Ascending aorta (tissue), 2 donors: ENCODE data around the gene LRRC61. TPM values are rescaled to one million over a fixed set of nuclear protein-coding genes. Genes with fewer than 3 reads are reported as not detected.

Experiments
- DNase-seq, 2 donors: peaks; one replicate each; pipeline ENCODE4 v3.0.0-alpha.2; 2019; ENCODE audit warnings: low spot score in 2 of 2
- H3K27ac ChIP-seq, 2 donors: fragments of 200-600 bp; sonication (generic); one replicate each; pipeline ENCODE4 v1.5.1; 2016 to 2017; ENCODE audit warnings: mild to moderate bottlenecking in 1 of 2
- H3K27me3 ChIP-seq: fragments of 200-600 bp; sonication (generic); one replicate; pipeline ENCODE4 v1.5.1; 2017
- H3K36me3 ChIP-seq, 2 donors: fragments of 200-600 bp; sonication (generic); one replicate each; pipeline ENCODE4 v1.5.1; 2016
- H3K4me1 ChIP-seq, 2 donors: fragments of 200-600 bp; sonication (generic); one replicate each; pipeline ENCODE4 v1.5.1; 2016 to 2017; ENCODE audit warnings: mild to moderate bottlenecking in 1 of 2
- H3K4me3 ChIP-seq, 2 donors: fragments of 200-600 bp; sonication (generic); one replicate each; pipeline ENCODE4 v1.5.1; 2016 to 2017; ENCODE audit warnings: mild to moderate bottlenecking in 1 of 2
- H3K9me3 ChIP-seq, 2 donors: fragments of 200-600 bp; sonication (generic); one replicate each; pipeline ENCODE4 v1.5.1; 2016
- intact Hi-C: fragments of 100-400 bp; cut with DNase I; formaldehyde crosslinking; loops from one replicate; pipeline ENCODE4 v1.15.1; 2023
- total RNA-seq: library from RNA; depleted of rRNA; stranded (reverse); fragments of >200 nt; gene quantifications from one replicate; pipeline ENCODE4 v1.1.0, GENCODE V29; 2016
- TF ChIP-seq, protein P1 (sequence below), 3 experiments: fragments of 200-600 bp in 2 of 3; fragments of 450-650 bp in 1 of 3; sonication (generic) in 2 of 3; IDR thresholded peaks; one replicate each; pipeline ENCODE4 v1.5.1; 2016 to 2019; ENCODE audit warnings: antibody characterized with exemption in 3 of 3, mild to moderate bottlenecking in 1 of 3, moderate library complexity in 1 of 3

LRRC61 gene
- total RNA-seq, 1 donor from 2014 or later = 14.7 TPM

DNA sequence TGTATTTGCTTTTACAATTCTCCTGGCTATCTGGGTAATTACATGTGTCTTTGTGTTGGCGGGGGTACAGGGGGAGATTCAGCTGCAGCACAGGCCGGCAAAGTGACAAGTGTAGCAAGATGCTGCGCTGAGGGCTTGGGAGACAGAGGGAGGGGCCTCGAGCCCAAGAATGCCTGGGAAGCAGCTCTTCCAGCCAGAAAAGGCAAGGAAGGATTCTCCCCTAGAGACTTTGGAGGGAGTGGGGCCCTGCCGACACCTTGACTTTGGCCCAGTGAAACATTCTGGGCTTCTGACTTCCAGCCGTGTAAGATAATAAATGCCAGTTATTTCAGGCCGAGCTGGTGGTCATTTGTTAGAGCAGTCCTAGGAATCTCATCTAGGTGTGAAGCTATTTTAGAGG is 38.2 kb downstream of the LRRC61 start:
- H3K4me1 ChIP-seq = no peaks in the 10 kb centered on the region
- DNase-seq = no peak
- TF ChIP-seq, protein P1, sequence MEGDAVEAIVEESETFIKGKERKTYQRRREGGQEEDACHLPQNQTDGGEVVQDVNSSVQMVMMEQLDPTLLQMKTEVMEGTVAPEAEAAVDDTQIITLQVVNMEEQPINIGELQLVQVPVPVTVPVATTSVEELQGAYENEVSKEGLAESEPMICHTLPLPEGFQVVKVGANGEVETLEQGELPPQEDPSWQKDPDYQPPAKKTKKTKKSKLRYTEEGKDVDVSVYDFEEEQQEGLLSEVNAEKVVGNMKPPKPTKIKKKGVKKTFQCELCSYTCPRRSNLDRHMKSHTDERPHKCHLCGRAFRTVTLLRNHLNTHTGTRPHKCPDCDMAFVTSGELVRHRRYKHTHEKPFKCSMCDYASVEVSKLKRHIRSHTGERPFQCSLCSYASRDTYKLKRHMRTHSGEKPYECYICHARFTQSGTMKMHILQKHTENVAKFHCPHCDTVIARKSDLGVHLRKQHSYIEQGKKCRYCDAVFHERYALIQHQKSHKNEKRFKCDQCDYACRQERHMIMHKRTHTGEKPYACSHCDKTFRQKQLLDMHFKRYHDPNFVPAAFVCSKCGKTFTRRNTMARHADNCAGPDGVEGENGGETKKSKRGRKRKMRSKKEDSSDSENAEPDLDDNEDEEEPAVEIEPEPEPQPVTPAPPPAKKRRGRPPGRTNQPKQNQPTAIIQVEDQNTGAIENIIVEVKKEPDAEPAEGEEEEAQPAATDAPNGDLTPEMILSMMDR (IDR thresholded peaks at IDR 0.05) = no peak
- H3K9me3 ChIP-seq = no peaks in the 10 kb centered on the region
- H3K27ac ChIP-seq = no peak overlapping the region
- no peak overlapping the region for H3K4me3 ChIP-seq
- H3K27me3 ChIP-seq = no peaks in the 10 kb centered on the region
- H3K36me3 ChIP-seq = no peaks in the 10 kb centered on the region
- intact Hi-C loops = no loop called here

- Histone ChIP-seq H3K4me1 (no peaks in the 10 kb centered on the region), H3K9me3 (no peaks in the 10 kb centered on the region), H3K36me3 (no peaks in the 10 kb centered on the region), H3K4me3 (no peak overlapping the region), H3K27ac (no peak overlapping the region), H3K27me3 (no peaks in the 10 kb centered on the region)
- TF ChIP-seq, protein P1 (IDR thresholded peaks at IDR 0.05) = no peak
- intact Hi-C loops = no loop called here
- DNase-seq = no peak
Measured at GRCh38 chr7:150361807-150362621, 38.9 kb downstream of the LRRC61 start.

- intact Hi-C loops = no loop called here
- no peaks in the 10 kb centered on the region for H3K4me1 ChIP-seq
- no peak overlapping the region for H3K4me3 ChIP-seq
- no peak for DNase-seq
- H3K27me3 ChIP-seq = no peaks in the 10 kb centered on the region
- no peaks in the 10 kb centered on the region for H3K9me3 ChIP-seq
- H3K36me3 ChIP-seq = no peaks in the 10 kb centered on the region
- TF ChIP-seq, protein P1 (IDR thresholded peaks at IDR 0.05) = no peak
- H3K27ac ChIP-seq = no peak overlapping the region
Measured at GRCh38 chr7:150363370-150363769, 40.2 kb downstream of the LRRC61 start.

DNA sequence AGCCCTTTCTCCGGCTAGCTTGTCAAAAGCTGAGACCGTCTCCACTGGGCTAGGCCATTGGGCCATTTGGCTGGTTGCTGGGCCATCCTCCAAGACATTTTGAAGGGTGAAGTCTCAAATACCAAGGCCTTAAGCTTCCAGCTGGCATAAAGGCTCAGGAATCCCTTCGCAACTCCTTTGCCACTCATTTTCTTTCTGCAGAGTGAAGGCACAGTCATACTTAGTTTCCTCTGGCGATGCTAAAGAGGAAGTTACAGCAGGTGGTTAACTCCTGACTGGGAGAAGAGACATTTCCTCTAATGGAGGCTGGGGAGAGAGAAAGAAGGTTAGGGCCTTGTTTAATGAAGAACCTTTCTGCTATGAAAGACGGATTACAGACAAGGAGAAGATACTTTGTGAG is 40.7 kb downstream of the LRRC61 start:
- Histone ChIP-seq H3K27me3 (no peaks in the 10 kb centered on the region), H3K27ac (no peak overlapping the region), H3K4me1 (no peaks in the 10 kb centered on the region), H3K4me3 (no peak overlapping the region), H3K36me3 (no peaks in the 10 kb centered on the region), H3K9me3 (no peaks in the 10 kb centered on the region)
- TF ChIP-seq, protein P1 (IDR thresholded peaks at IDR 0.05) = no peak
- intact Hi-C loops = no loop called here
- DNase-seq = no peak

GRCh38 chr7:150365194-150365593 is 42.0 kb downstream of the LRRC61 start:
- no peak for DNase-seq
- H3K27me3 ChIP-seq = no peaks in the 10 kb centered on the region
- H3K36me3 ChIP-seq = peaks cover 0 to 1% of the 10 kb centered on the region in 2 donors
- H3K9me3 ChIP-seq = no peaks in the 10 kb centered on the region
- intact Hi-C loops = loop anchor here (5.0 kb wide), 1 partner anchor 743 kb away; no protein-coding TSS in a partner anchor
- peaks cover 7% of the 10 kb centered on the region in 2 donors for H3K4me1 ChIP-seq
- H3K4me3 ChIP-seq = no peak overlapping the region
- TF ChIP-seq, protein P1 (IDR thresholded peaks at IDR 0.05) = no peak
- H3K27ac ChIP-seq = no peak overlapping the region
